HG02571 (cell line): ENCODE data around the gene TTK.
"Not testable (repeated sequence)": the region's sequence is repeated elsewhere in the genome, so short reads cannot be mapped to it uniquely, and the experiment has no call there.

Experiments
- ATAC-seq: cut with Tn5 transposase; IDR thresholded peaks from one replicate; pipeline ENCODE4 v1.9.1; 2021; ENCODE audit warnings: mild to moderate bottlenecking, moderate library complexity; ENCODE audit not compliant: unreplicated experiment

TTK gene

DNA sequence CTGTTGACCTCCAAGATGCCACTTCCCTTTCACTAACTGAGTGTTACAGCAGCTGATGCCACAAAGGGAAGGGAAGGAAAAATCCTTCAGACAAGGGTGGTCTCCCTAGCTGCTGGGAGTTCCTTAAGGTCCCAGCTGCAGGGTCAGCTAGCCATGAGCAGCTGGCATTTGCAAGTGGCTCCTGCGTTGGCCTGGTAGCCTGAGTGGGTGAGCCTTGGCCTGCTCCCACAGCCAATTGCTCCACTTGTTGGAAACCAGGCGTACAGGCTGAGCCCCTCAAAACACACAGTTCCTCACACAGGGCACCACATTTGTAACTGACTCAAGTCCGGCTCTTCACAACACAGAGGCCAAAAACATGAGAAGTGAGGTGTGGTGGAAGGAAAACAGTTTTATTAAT is 16.7 kb downstream of the TTK start:
- ATAC-seq: no peak

GRCh38 chr6:80021591-80021990 is 17.1 kb downstream of the TTK start:
- no peak for ATAC-seq

- ATAC-seq: no peak
Observed at GRCh38 chr6:80022803-80023202, 18.4 kb downstream of the TTK start.

- no peak for ATAC-seq
Observed at GRCh38 chr6:80028589-80028988, 24.1 kb downstream of the TTK start.

DNA sequence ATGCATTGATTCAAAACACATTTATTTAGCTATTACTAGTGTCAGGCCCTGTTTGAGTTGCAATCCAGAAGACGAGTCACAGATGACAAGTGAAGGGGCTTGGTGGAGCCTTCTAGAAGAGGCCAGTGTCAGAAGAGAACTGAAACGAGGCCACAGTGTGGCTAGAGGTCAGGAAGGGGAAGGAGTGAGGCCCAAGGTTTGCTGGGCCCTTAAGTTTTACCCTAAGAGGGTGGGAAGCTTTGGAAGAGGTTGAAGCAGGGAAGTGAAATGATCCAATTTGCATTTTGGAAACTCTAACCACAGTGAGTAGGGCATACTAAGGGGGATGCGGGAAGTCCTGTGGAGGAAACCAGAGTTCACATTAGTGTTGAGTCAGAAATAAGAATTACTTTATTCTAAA is 25.0 kb downstream of the TTK start:
- ATAC-seq: peak; percentile 86

DNA sequence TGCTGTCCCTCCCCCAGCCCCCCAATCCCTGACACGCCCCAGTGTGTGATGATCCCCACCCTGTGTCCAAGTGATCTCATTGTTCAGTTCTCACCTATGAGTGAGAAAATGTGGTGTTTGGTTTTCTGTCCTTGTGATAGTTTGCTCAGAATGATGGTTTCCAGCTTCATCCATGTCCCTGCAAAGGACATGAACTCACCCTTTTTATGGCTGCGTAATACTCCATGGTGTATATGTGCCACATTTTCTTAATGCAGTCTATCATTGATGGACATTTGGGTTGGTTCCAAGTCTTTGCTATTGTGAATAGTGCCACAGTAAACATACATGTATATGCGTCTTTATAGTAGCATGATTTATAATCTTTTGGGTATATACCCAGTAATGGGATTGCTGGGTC is 43.8 kb downstream of the TTK start:
- not testable (repeated sequence) for ATAC-seq

- ATAC-seq: no peak
Observed at GRCh38 chr6:80060774-80061173, 56.3 kb downstream of the TTK start.

- not testable (repeated sequence) for ATAC-seq
Observed at GRCh38 chr6:80068146-80068545, 63.7 kb downstream of the TTK start.

DNA sequence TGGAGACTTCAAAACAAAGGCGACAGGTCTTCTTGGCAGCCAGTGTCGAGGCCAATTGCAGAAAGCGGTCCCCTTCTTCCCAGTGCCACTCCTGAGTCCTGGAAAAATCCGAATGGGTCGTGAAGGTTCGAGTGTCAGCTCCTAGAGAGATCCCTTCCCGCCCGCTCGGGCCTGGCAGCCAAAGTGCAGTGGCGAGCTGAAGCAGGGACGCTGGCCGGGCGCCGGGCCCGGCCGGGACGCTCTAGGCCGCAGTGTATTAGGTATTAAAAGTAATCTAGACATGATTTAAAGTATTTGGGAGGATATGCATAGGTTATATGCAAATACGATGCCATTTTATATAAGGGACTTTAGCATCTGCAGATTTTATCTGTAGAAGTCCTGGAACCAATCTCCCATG is 66.0 kb downstream of the TTK start:
- not testable (repeated sequence) for ATAC-seq

- ATAC-seq: no peak
Observed at GRCh38 chr6:80077067-80077466, 72.6 kb downstream of the TTK start.

GRCh38 chr6:80088637-80089036 is 84.2 kb downstream of the TTK start:
- ATAC-seq: no peak

DNA sequence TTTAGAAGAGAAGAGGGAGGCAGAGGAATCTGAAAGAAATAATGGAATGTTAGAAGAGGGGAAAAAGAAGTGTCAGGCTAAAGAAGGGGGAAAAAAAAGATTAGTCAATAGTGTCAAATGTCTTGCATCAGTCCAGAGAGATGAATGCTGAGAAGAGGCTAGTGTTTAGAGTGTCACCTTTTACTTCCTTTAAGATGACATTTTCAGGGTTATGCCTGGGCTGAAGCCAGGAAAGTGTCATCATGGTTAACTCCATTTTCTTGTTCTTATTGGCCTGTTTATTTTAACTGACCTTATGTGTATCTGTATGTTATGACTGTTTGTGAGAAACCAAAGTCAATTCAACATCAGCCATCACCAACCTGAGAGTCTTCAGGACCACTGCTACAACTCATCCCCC is 87.1 kb downstream of the TTK start:
- ATAC-seq: no peak
